Measurements from ENCODE around the gene CABP2. TPM values are rescaled to one million over a fixed set of nuclear protein-coding genes. Genes with fewer than 3 reads are reported as not detected.

CABP2 gene
- total RNA-seq, 2 donors from 2014 or later, result not detected

- H3K4me3 Mint-ChIP-seq, result no peak overlapping the region
- DNase-seq, result no peak
- no peak overlapping the region for H3K27ac Mint-ChIP-seq
- H3K36me3 Mint-ChIP-seq (ENCODE audit: insufficient read depth in 2 of 2), result peaks cover 3 to 13% of the 10 kb centered on the region in 2 donors
- no peaks in the 10 kb centered on the region for H3K4me1 Mint-ChIP-seq (ENCODE audit: low read depth)
- ATAC-seq (replicated peaks in 1 of 2), result no peak
- peaks cover 6% of the 10 kb centered on the region for H3K27me3 Mint-ChIP-seq (ENCODE audit: low read depth)
- H3K9me3 Mint-ChIP-seq, result peaks cover 7 to 8% of the 10 kb centered on the region in 2 donors
Measured at GRCh38 chr11:67532889-67533288, 9.6 kb upstream of the CABP2 start.

- DNase-seq (no peak), ATAC-seq (replicated peaks in 1 of 2) (no peak)
- peaks cover 6% of the 10 kb centered on the region for H3K27me3 Mint-ChIP-seq (ENCODE audit: low read depth)
- no peak overlapping the region for H3K4me3 Mint-ChIP-seq
- H3K27ac Mint-ChIP-seq, result no peak overlapping the region
- H3K36me3 Mint-ChIP-seq (ENCODE audit: insufficient read depth in 2 of 2), result peaks cover 3 to 11% of the 10 kb centered on the region in 2 donors
- no peaks in the 10 kb centered on the region for H3K4me1 Mint-ChIP-seq (ENCODE audit: low read depth)
- peaks cover 11% of the 10 kb centered on the region in 2 donors for H3K9me3 Mint-ChIP-seq
Measured at GRCh38 chr11:67530282-67530592, 7.0 kb upstream of the CABP2 start.

- peaks cover 6% of the 10 kb centered on the region for H3K27me3 Mint-ChIP-seq (ENCODE audit: low read depth)
- peaks cover 6 to 7% of the 10 kb centered on the region in 2 donors for H3K9me3 Mint-ChIP-seq
- no peaks in the 10 kb centered on the region for H3K36me3 Mint-ChIP-seq (ENCODE audit: insufficient read depth in 2 of 2)
- no peak for ATAC-seq (replicated peaks in 1 of 2)
- no peak overlapping the region for H3K4me3 Mint-ChIP-seq
- no peak for DNase-seq
- no peaks in the 10 kb centered on the region for H3K4me1 Mint-ChIP-seq (ENCODE audit: low read depth)
- H3K27ac Mint-ChIP-seq, result no peak overlapping the region
Measured at GRCh38 chr11:67528376-67528775, 5.1 kb upstream of the CABP2 start.

GRCh38 chr11:67525275-67525976 lies 2.2 kb upstream of the CABP2 start:
- H3K4me1 Mint-ChIP-seq (ENCODE audit: low read depth), result no peaks in the 10 kb centered on the region
- H3K27ac Mint-ChIP-seq, result no peak overlapping the region
- no peak overlapping the region for H3K4me3 Mint-ChIP-seq
- ATAC-seq (replicated peaks in 1 of 2) (no peak), DNase-seq (no peak)
- H3K27me3 Mint-ChIP-seq (ENCODE audit: low read depth), result peaks cover 6% of the 10 kb centered on the region
- H3K9me3 Mint-ChIP-seq, result peaks cover 5 to 7% of the 10 kb centered on the region in 2 donors
- H3K36me3 Mint-ChIP-seq (ENCODE audit: insufficient read depth in 2 of 2), result no peaks in the 10 kb centered on the region

- Mint-ChIP-seq H3K4me3 (no peak overlapping the region), H3K27ac (no peak overlapping the region), H3K27me3 (ENCODE audit: low read depth) (peaks cover 5% of the 10 kb centered on the region), H3K9me3 (peaks cover 5 to 7% of the 10 kb centered on the region in 2 donors), H3K4me1 (ENCODE audit: low read depth) (no peaks in the 10 kb centered on the region), H3K36me3 (ENCODE audit: insufficient read depth in 2 of 2) (no peaks in the 10 kb centered on the region)
- DNase-seq (no peak), ATAC-seq (replicated peaks in 1 of 2) (no peak)
Measured at GRCh38 chr11:67524480-67524808, 1.2 kb upstream of the CABP2 start.

GRCh38 chr11:67523556-67524479 lies 572 bp upstream of the CABP2 start:
- Mint-ChIP-seq H3K4me3 (no peak overlapping the region), H3K4me1 (ENCODE audit: low read depth) (no peaks in the 10 kb centered on the region), H3K9me3 (peaks cover 3 to 5% of the 10 kb centered on the region in 2 donors), H3K36me3 (ENCODE audit: insufficient read depth in 2 of 2) (no peaks in the 10 kb centered on the region), H3K27me3 (ENCODE audit: low read depth) (no peaks in the 10 kb centered on the region), H3K27ac (no peak overlapping the region)
- ATAC-seq (replicated peaks in 1 of 2) (no peak), DNase-seq (no peak)

- Mint-ChIP-seq H3K36me3 (ENCODE audit: insufficient read depth in 2 of 2) (no peaks in the 10 kb centered on the region), H3K4me1 (ENCODE audit: low read depth) (no peaks in the 10 kb centered on the region), H3K27me3 (ENCODE audit: low read depth) (no peaks in the 10 kb centered on the region), H3K9me3 (peaks cover under 1 to 2% of the 10 kb centered on the region in 2 donors), H3K4me3 (no peak overlapping the region), H3K27ac (no peak overlapping the region)
- no peak for ATAC-seq (replicated peaks in 1 of 2)
- DNase-seq, result no peak
Measured at GRCh38 chr11:67522338-67522737, 908 bp downstream of the CABP2 start.

- no peaks in the 10 kb centered on the region for H3K9me3 Mint-ChIP-seq
- no peak for ATAC-seq (replicated peaks in 1 of 2)
- no peak overlapping the region for H3K27ac Mint-ChIP-seq
Measured at GRCh38 chr11:67521924-67522323, 1.3 kb downstream of the CABP2 start.

GRCh38 chr11:67520856-67521824 lies 2.1 kb downstream of the CABP2 start:
- no peak overlapping the region for H3K27ac Mint-ChIP-seq
- ATAC-seq (replicated peaks in 1 of 2) (no peak), DNase-seq (no peak)
- no peaks in the 10 kb centered on the region for H3K4me1 Mint-ChIP-seq (ENCODE audit: low read depth)
- H3K27me3 Mint-ChIP-seq (ENCODE audit: low read depth), result no peaks in the 10 kb centered on the region
- H3K4me3 Mint-ChIP-seq, result no peak overlapping the region
- H3K9me3 Mint-ChIP-seq, result no peaks in the 10 kb centered on the region
- H3K36me3 Mint-ChIP-seq (ENCODE audit: insufficient read depth in 2 of 2), result no peaks in the 10 kb centered on the region

More at GRCh38 chr11:67521924-67522323, 1.3 kb downstream of the CABP2 start:
- Mint-ChIP-seq H3K4me3 (no peak overlapping the region), H3K4me1 (ENCODE audit: low read depth) (no peaks in the 10 kb centered on the region), H3K27me3 (ENCODE audit: low read depth) (no peaks in the 10 kb centered on the region), H3K36me3 (ENCODE audit: insufficient read depth in 2 of 2) (no peaks in the 10 kb centered on the region)
- DNase-seq, result no peak

- no peaks in the 10 kb centered on the region for H3K4me1 Mint-ChIP-seq (ENCODE audit: low read depth)
- no peak overlapping the region for H3K4me3 Mint-ChIP-seq
- no peaks in the 10 kb centered on the region for H3K9me3 Mint-ChIP-seq
- H3K27ac Mint-ChIP-seq, result no peak overlapping the region
- H3K27me3 Mint-ChIP-seq (ENCODE audit: low read depth), result no peaks in the 10 kb centered on the region
- ATAC-seq (replicated peaks in 1 of 2) (no peak), DNase-seq (no peak)
- no peaks in the 10 kb centered on the region for H3K36me3 Mint-ChIP-seq (ENCODE audit: insufficient read depth in 2 of 2)
Measured at GRCh38 chr11:67519726-67520125, 3.5 kb downstream of the CABP2 start.

- Mint-ChIP-seq H3K27me3 (ENCODE audit: low read depth) (no peaks in the 10 kb centered on the region), H3K27ac (no peak overlapping the region), H3K4me3 (no peak overlapping the region), H3K4me1 (ENCODE audit: low read depth) (no peaks in the 10 kb centered on the region), H3K36me3 (ENCODE audit: insufficient read depth in 2 of 2) (no peaks in the 10 kb centered on the region), H3K9me3 (no peaks in the 10 kb centered on the region)
- DNase-seq, result no peak
- no peak for ATAC-seq (replicated peaks in 1 of 2)
Measured at GRCh38 chr11:67517784-67518552, 5.3 kb downstream of the CABP2 start.

- no peak overlapping the region for H3K4me3 Mint-ChIP-seq
- no peaks in the 10 kb centered on the region for H3K36me3 Mint-ChIP-seq (ENCODE audit: insufficient read depth in 2 of 2)
- no peaks in the 10 kb centered on the region for H3K27me3 Mint-ChIP-seq (ENCODE audit: low read depth)
- DNase-seq, result no peak
- H3K9me3 Mint-ChIP-seq, result no peaks in the 10 kb centered on the region
- ATAC-seq (replicated peaks in 1 of 2), result no peak
- no peak overlapping the region for H3K27ac Mint-ChIP-seq
- no peaks in the 10 kb centered on the region for H3K4me1 Mint-ChIP-seq (ENCODE audit: low read depth)
Measured at GRCh38 chr11:67516806-67517205, 6.4 kb downstream of the CABP2 start.
